ENCODE data around the gene TBC1D14. TPM values are rescaled to one million over a fixed set of nuclear protein-coding genes. Genes with fewer than 3 reads are reported as not detected.

TBC1D14 gene
- total and polyA plus RNA-seq, 2 of the 4 experiments (the other 2 are of a cell fraction), result 31.7 to 40.7 TPM

- peaks cover 20% of the 10 kb centered on the region for H4K20me1 ChIP-seq (ENCODE audit: insufficient read depth, low read length)
- no peak overlapping the region for H3K9ac ChIP-seq (ENCODE audit: low read depth, low read length)
- no peak overlapping the region for H2BK5ac ChIP-seq (ENCODE audit: low read depth, low read length, poor library complexity, severe bottlenecking)
- intact Hi-C loops (cut with micrococcal nuclease), result loop anchor here (5.0 kb wide), 1 partner anchor 60 kb away; no protein-coding TSS in a partner anchor
- no peak overlapping the region for H2BK120ac ChIP-seq (ENCODE audit: low read depth, low read length)
- no peak overlapping the region for H3K4ac ChIP-seq (ENCODE audit: low read depth, low read length)
- in situ Hi-C loops (cut with MboI; ENCODE audit: low sequenced_read_pairs), result no loop called here
- WGBS, 2 experiments (ENCODE audit: extremely low coverage in 2 of 2, insufficient read length in 1 of 2), result 83% methylated on average over 3 of the region's 4 CpGs; no CpG with 5 or more reads in 1 of the 2 experiments
- peaks cover 11% of the 10 kb centered on the region; the same call in 1 of the 2 replicates for H3K9me1 ChIP-seq (ENCODE audit: insufficient read depth, low read length)
- no peaks in the 10 kb centered on the region for H3K36me3 ChIP-seq (ENCODE audit: control insufficient read depth, insufficient read depth, low read length)
- ChIA-PET CTCF (no interaction called here), POLR2A (ENCODE audit: unreplicated experiment) (no interaction called here)
- H2AK5ac ChIP-seq (ENCODE audit: low read depth, low read length), result no peak overlapping the region
- H2BK20ac ChIP-seq (ENCODE audit: low read depth, low read length), result no peak overlapping the region
- peaks cover 17% of the 10 kb centered on the region for H3K4me1 ChIP-seq (ENCODE audit: control insufficient read depth, insufficient read depth, low read length)
- H3K4me3 ChIP-seq (ENCODE audit: insufficient read depth, low read depth, low read length), result no peak overlapping the region
- no peak overlapping the region for H3K4me2 ChIP-seq (ENCODE audit: low read depth, low read length)
- H4K5ac ChIP-seq (ENCODE audit: low read depth, low read length), result no peak overlapping the region
- no peaks in the 10 kb centered on the region for H3K9me3 ChIP-seq (ENCODE audit: control insufficient read depth, insufficient read depth, low read length)
- H3K14ac ChIP-seq (replicated peaks; ENCODE audit: low read depth, low read length), result no peak overlapping the region
- no peaks in the 10 kb centered on the region for H3K27me3 ChIP-seq (ENCODE audit: control insufficient read depth, insufficient read depth, low read length)
- H4K91ac ChIP-seq (ENCODE audit: insufficient read depth, low read depth, low read length), result no peak overlapping the region
- no peak for ATAC-seq (ENCODE audit: low read depth)
- H2AFZ ChIP-seq (replicated peaks; ENCODE audit: low read length, poor library complexity), result no peak overlapping the region
- no peak overlapping the region for H3K56ac ChIP-seq (ENCODE audit: extremely low read depth, insufficient read depth, low read length)
- dilution Hi-C loops (cut with HindIII; ENCODE audit: low sequenced_read_pairs, unreplicated experiment), result no loop called here
- peaks cover 21 to 51% of the 10 kb centered on the region in 2 experiments; a peak in 3 of 4 replicates for H3K79me1 ChIP-seq (ENCODE audit: low read depth in 1 of 2, low read length in 2 of 2)
- H3K27ac ChIP-seq (ENCODE audit: insufficient read depth, low read length), result no peak overlapping the region
- H2AK9ac ChIP-seq (replicated peaks; ENCODE audit: low read depth, low read length, poor library complexity), result no peak overlapping the region
- BruUV-seq (replicated peaks), result no TSS peak
- no peak overlapping the region for H4K8ac ChIP-seq (ENCODE audit: low read depth in 2 of 2, low read length in 2 of 2)
- TF ChIP-seq POLR2A (IDR thresholded peaks at IDR 0.05; ENCODE audit: low read depth, low read length), result no peak
- TF ChIP-seq, protein P1, sequence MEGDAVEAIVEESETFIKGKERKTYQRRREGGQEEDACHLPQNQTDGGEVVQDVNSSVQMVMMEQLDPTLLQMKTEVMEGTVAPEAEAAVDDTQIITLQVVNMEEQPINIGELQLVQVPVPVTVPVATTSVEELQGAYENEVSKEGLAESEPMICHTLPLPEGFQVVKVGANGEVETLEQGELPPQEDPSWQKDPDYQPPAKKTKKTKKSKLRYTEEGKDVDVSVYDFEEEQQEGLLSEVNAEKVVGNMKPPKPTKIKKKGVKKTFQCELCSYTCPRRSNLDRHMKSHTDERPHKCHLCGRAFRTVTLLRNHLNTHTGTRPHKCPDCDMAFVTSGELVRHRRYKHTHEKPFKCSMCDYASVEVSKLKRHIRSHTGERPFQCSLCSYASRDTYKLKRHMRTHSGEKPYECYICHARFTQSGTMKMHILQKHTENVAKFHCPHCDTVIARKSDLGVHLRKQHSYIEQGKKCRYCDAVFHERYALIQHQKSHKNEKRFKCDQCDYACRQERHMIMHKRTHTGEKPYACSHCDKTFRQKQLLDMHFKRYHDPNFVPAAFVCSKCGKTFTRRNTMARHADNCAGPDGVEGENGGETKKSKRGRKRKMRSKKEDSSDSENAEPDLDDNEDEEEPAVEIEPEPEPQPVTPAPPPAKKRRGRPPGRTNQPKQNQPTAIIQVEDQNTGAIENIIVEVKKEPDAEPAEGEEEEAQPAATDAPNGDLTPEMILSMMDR (conservative IDR thresholded peaks at IDR 0.05; ENCODE audit: low read depth, low read length), result no peak
- no peak for TF ChIP-seq ELK1 (IDR thresholded peaks at IDR 0.05; ENCODE audit: borderline replicate concordance, low read depth, low read length)
- no peak for TF ChIP-seq MAZ (IDR thresholded peaks at IDR 0.05; ENCODE audit: borderline replicate concordance, low read depth, low read length)
- no peak for TF ChIP-seq NFE2L2 (IDR thresholded peaks at IDR 0.05; ENCODE audit: low read depth, low read length)
- no peak for TF ChIP-seq MXI1 (IDR thresholded peaks at IDR 0.05; ENCODE audit: borderline replicate concordance, low read depth, low read length)
- no peak for TF ChIP-seq CEBPB (IDR thresholded peaks at IDR 0.05; ENCODE audit: low read depth, low read length)
- TF ChIP-seq RCOR1 (IDR thresholded peaks at IDR 0.05; ENCODE audit: insufficient replicate concordance, low read length), result no peak
- no peak for TF ChIP-seq BHLHE40 (IDR thresholded peaks at IDR 0.05; ENCODE audit: low read depth, low read length)
- TF ChIP-seq, protein P2, sequence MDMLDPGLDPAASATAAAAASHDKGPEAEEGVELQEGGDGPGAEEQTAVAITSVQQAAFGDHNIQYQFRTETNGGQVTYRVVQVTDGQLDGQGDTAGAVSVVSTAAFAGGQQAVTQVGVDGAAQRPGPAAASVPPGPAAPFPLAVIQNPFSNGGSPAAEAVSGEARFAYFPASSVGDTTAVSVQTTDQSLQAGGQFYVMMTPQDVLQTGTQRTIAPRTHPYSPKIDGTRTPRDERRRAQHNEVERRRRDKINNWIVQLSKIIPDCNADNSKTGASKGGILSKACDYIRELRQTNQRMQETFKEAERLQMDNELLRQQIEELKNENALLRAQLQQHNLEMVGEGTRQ (IDR thresholded peaks at IDR 0.05; ENCODE audit: low read depth, low read length), result no peak
- no peak for TF ChIP-seq SMC3 (IDR thresholded peaks at IDR 0.05; ENCODE audit: low read depth, low read length)
- TF ChIP-seq RAD21 (IDR thresholded peaks at IDR 0.05; ENCODE audit: low read length), result no peak
- TF ChIP-seq RFX5 (IDR thresholded peaks at IDR 0.05; ENCODE audit: low read depth, low read length), result no peak
- no peak for TF ChIP-seq MAFK (IDR thresholded peaks at IDR 0.05; ENCODE audit: low read depth, low read length)
- TF ChIP-seq CHD1 (IDR thresholded peaks at IDR 0.05; ENCODE audit: low read depth, low read length), result no peak
- TF ChIP-seq FOS (IDR thresholded peaks at IDR 0.05; ENCODE audit: low read depth, low read length), result no peak
- no peak overlapping the region for H3K23ac ChIP-seq (ENCODE audit: low read depth, low read length)
- no peak overlapping the region for H2BK15ac ChIP-seq (ENCODE audit: low read depth, low read length)
- DNase-seq, result no peak
- H3K18ac ChIP-seq (ENCODE audit: low read depth, low read length), result no peak overlapping the region
Measured at GRCh38 chr4:6912441-6912840, 2.8 kb downstream of the TBC1D14 start.
